DOHH2 (cell line): ENCODE measurements around the gene TLDC2.

Source experiments
- H3F3A ChIP-seq: fragments of 200-600 bp; sonication (generic), shearing (Covaris generic); 2 replicates; pipeline ENCODE4 v1.6.0; 2016; ENCODE audit warnings: antibody characterized with exemption, mild to moderate bottlenecking; ENCODE audit not compliant: control insufficient read depth, insufficient read depth
- H3K27ac ChIP-seq: fragments of 200-600 bp; sonication (generic); 2 replicates; pipeline ENCODE4 v1.5.1; 2014; ENCODE audit warnings: low read depth, mild to moderate bottlenecking, low read length, moderate library complexity
- H3K27me3 ChIP-seq: fragments of 200-600 bp; sonication (generic); 2 replicates; pipeline ENCODE4 v1.6.1; 2014; ENCODE audit warnings: mild to moderate bottlenecking, low read length, mixed read lengths; ENCODE audit not compliant: control insufficient read depth
- H3K36me3 ChIP-seq: fragments of 200-600 bp; sonication (generic); 2 replicates; pipeline ENCODE4 v1.6.1; 2014; ENCODE audit warnings: mild to moderate bottlenecking, low read length, moderate library complexity, mixed read lengths; ENCODE audit not compliant: control insufficient read depth
- H3K4me1 ChIP-seq: fragments of 200-600 bp; sonication (generic); 2 replicates; pipeline ENCODE4 v1.6.1; 2014; ENCODE audit warnings: mild to moderate bottlenecking, low read length, mixed read lengths; ENCODE audit not compliant: control insufficient read depth
- H3K4me2 ChIP-seq: fragments of 200-600 bp; sonication (generic); 2 replicates; pipeline ENCODE4 v1.6.0; 2014; ENCODE audit warnings: mild to moderate bottlenecking, low read length, moderate library complexity
- H3K4me3 ChIP-seq: fragments of 200-600 bp; sonication (generic); 2 replicates; pipeline ENCODE4 v1.5.1; 2014; ENCODE audit warnings: mild to moderate bottlenecking, low read length, mixed read lengths
- H3K79me2 ChIP-seq: fragments of 200-600 bp; sonication (generic); 2 replicates; pipeline ENCODE4 v1.6.1; 2014; ENCODE audit warnings: mild to moderate bottlenecking, low read length, mixed read lengths; ENCODE audit not compliant: control insufficient read depth
- H3K9me2 ChIP-seq: fragments of 200-600 bp; sonication (generic); replicated peaks from 2 replicates; pipeline ENCODE4 v1.6.1; 2014; ENCODE audit warnings: mild to moderate bottlenecking, low read length, mixed read lengths; ENCODE audit not compliant: control insufficient read depth
- H3K9me3 ChIP-seq: fragments of 200-600 bp; sonication (generic); 2 replicates; pipeline ENCODE4 v1.6.1; 2014; ENCODE audit warnings: antibody characterized with exemption, low read length, mixed read lengths; ENCODE audit not compliant: control insufficient read depth, insufficient read depth
- H4K20me1 ChIP-seq: fragments of 200-600 bp; sonication (generic); 2 replicates; pipeline ENCODE4 v1.6.0; 2014; ENCODE audit warnings: low read depth, mild to moderate bottlenecking, antibody characterized with exemption, low read length, moderate library complexity; ENCODE audit not compliant: control insufficient read depth, insufficient read depth
- CTCF ChIP-seq: fragments of 200-600 bp; sonication (generic); IDR thresholded peaks from one replicate; pipeline ENCODE4 v1.5.1; 2014; ENCODE audit warnings: antibody characterized with exemption, mild to moderate bottlenecking, low read depth, low read length; ENCODE audit not compliant: poor library complexity, severe bottlenecking
- EZH2phosphoT487 ChIP-seq: fragments of 200-600 bp; sonication (generic); IDR thresholded peaks from 2 replicates; pipeline ENCODE4 v1.6.1; 2017; ENCODE audit warnings: borderline replicate concordance, mild to moderate bottlenecking, antibody characterized with exemption, low read length, moderate library complexity, mixed read lengths

The TLDC2 gene

GRCh38 chr20:36847710-36848040 lies 28.3 kb upstream of the TLDC2 start:
- TF ChIP-seq EZH2phosphoT487 = no peak
- no peak for TF ChIP-seq CTCF
- peaks cover 43% of the 10 kb centered on the region for H3K79me2 ChIP-seq
- peaks cover 96% of the 10 kb centered on the region for H3K4me1 ChIP-seq
- no peak overlapping the region for H3K4me3 ChIP-seq
- H3K9me2 ChIP-seq = no peaks in the 10 kb centered on the region
- H3K4me2 ChIP-seq = no peak overlapping the region
- H3K36me3 ChIP-seq = 0 out of 2 replicates have a peak, but pooled peaks cover 3% of the 10 kb centered on the region
- peaks cover 23% of the 10 kb centered on the region for H3F3A ChIP-seq
- no peak overlapping the region for H3K27ac ChIP-seq
- H4K20me1 ChIP-seq = no peaks in the 10 kb centered on the region
- peaks cover 4% of the 10 kb centered on the region for H3K9me3 ChIP-seq
- H3K27me3 ChIP-seq = no peaks in the 10 kb centered on the region

GRCh38 chr20:36848078-36848660 lies 27.8 kb upstream of the TLDC2 start:
- peaks cover 19% of the 10 kb centered on the region for H3F3A ChIP-seq
- H3K79me2 ChIP-seq = peaks cover 42% of the 10 kb centered on the region
- H3K9me3 ChIP-seq = peaks cover 4% of the 10 kb centered on the region
- H4K20me1 ChIP-seq = no peaks in the 10 kb centered on the region
- TF ChIP-seq CTCF (no peak), EZH2phosphoT487 (no peak)
- 0 out of 2 replicates have a peak, but pooled peaks cover 3% of the 10 kb centered on the region for H3K36me3 ChIP-seq
- H3K9me2 ChIP-seq = no peaks in the 10 kb centered on the region
- H3K27ac ChIP-seq = no peak overlapping the region
- no peak overlapping the region for H3K4me3 ChIP-seq
- H3K4me1 ChIP-seq = peaks cover 96% of the 10 kb centered on the region
- H3K27me3 ChIP-seq = no peaks in the 10 kb centered on the region
- H3K4me2 ChIP-seq = peak overlapping the region; percentile 25

- Histone ChIP-seq H3K27me3 (no peaks in the 10 kb centered on the region), H4K20me1 (no peaks in the 10 kb centered on the region), H3K4me2 (peak overlapping the region; percentile 25), H3K9me2 (no peaks in the 10 kb centered on the region), H3K9me3 (peaks cover 4% of the 10 kb centered on the region), H3K27ac (no peak overlapping the region), H3K36me3 (0 out of 2 replicates have a peak, but pooled peaks cover 3% of the 10 kb centered on the region), H3K79me2 (peaks cover 44% of the 10 kb centered on the region), H3K4me3 (no peak overlapping the region), H3K4me1 (peaks cover 96% of the 10 kb centered on the region), H3F3A (peaks cover 16% of the 10 kb centered on the region)
- no peak for TF ChIP-seq CTCF
- TF ChIP-seq EZH2phosphoT487 = no peak
Observed at GRCh38 chr20:36848677-36849076, 27.3 kb upstream of the TLDC2 start.
